Lung (tissue), 12 donors: ENCODE measurements around the gene ALDH5A1. TPM values are rescaled to one million over a fixed set of nuclear protein-coding genes. Genes with fewer than 3 reads are reported as not detected.

Experiments used
- ATAC-seq: fragments of 200-7000 bp; cut with Tn5 transposase; one replicate; pipeline ENCODE4 v1.9.1; 2020; ENCODE audit warnings: moderate number of reproducible peaks; ENCODE audit not compliant: insufficient read depth, low FRiP score
- DNase-seq, 3 donors: peaks; one replicate each; pipeline ENCODE4 v3.0.0-alpha.2; 2013 to 2017
- H3K27ac ChIP-seq, 2 donors: one replicate each; pipeline ENCODE4 v1.5.1; 2013; ENCODE audit warnings: mild to moderate bottlenecking in 2 of 2, moderate library complexity in 2 of 2, control low read depth in 1 of 2, inconsistent platforms in 1 of 2, low read depth in 1 of 2, low read length in 1 of 2
- H3K27me3 ChIP-seq, 3 donors: one replicate each; pipeline ENCODE4 v1.5.1; 2013; ENCODE audit warnings: low read length in 2 of 3; ENCODE audit not compliant: control insufficient read depth in 3 of 3, insufficient read depth in 3 of 3
- H3K36me3 ChIP-seq, 4 donors: one replicate each; pipeline ENCODE4 v1.5.1; 2013; ENCODE audit warnings: low read length in 4 of 4, mild to moderate bottlenecking in 1 of 4, moderate library complexity in 1 of 4; ENCODE audit not compliant: control insufficient read depth in 4 of 4, insufficient read depth in 4 of 4
- H3K4me1 ChIP-seq, 5 donors: one replicate each; pipeline ENCODE4 v1.5.1; 2013; ENCODE audit warnings: low read length in 5 of 5, mild to moderate bottlenecking in 2 of 5, moderate library complexity in 1 of 5; ENCODE audit not compliant: control insufficient read depth in 5 of 5, insufficient read depth in 5 of 5
- H3K4me3 ChIP-seq: one replicate; pipeline ENCODE4 v1.5.1; 2013; ENCODE audit warnings: mild to moderate bottlenecking, control low read depth, moderate library complexity
- H3K9ac ChIP-seq, 2 donors: one replicate each; pipeline ENCODE4 v1.5.1; 2013; ENCODE audit warnings: low read length in 2 of 2, control low read depth in 1 of 2; ENCODE audit not compliant: insufficient read depth in 1 of 2
- H3K9me3 ChIP-seq, 4 donors: one replicate each; pipeline ENCODE4 v1.5.1; 2013; ENCODE audit warnings: low read length in 3 of 4, mild to moderate bottlenecking in 1 of 4, moderate library complexity in 1 of 4; ENCODE audit not compliant: control insufficient read depth in 4 of 4, insufficient read depth in 3 of 4
- WGBS, 2 donors: extraction: QIAGEN DNeasy Blood & Tissue Kit; methylation state at CpG; one replicate each; pipeline ENCODE4 v1.1.7; 2013; 5-methylcytosine and 5-hydroxymethylcytosine counted together
- polyA plus RNA-seq, 2 donors: library from polyadenylated mRNA; stranded (reverse); fragments of 200-250 nt; gene quantifications; one replicate each; pipeline ENCODE4 v1.2.1, GENCODE V29; 2013
- total RNA-seq, 2 donors: library from RNA; depleted of rRNA in 1 of 2; stranded (reverse); fragments of >200 nt in 1 of 2; gene quantifications; one replicate each; pipeline ENCODE4 v1.2.1, GENCODE V29; 2014 to 2021
- TF ChIP-seq, protein P1 (sequence below): IDR thresholded peaks from 2 replicates; pipeline ENCODE4 v1.5.1; 2012; ENCODE audit warnings: mild to moderate bottlenecking; ENCODE audit errors: control extremely low read depth, extremely low read depth
- donor health status: control.
- donor health status: control.
- donor health status: Bipolar disorder and iron deficiency.
- donor health status: healthy.
- donor health status: DM: yes; HTN: yes; CAD: no.

ALDH5A1 gene
- total and polyA plus RNA-seq, 4 donors: 3.1 to 12.8 (median 9.5) TPM

DNA sequence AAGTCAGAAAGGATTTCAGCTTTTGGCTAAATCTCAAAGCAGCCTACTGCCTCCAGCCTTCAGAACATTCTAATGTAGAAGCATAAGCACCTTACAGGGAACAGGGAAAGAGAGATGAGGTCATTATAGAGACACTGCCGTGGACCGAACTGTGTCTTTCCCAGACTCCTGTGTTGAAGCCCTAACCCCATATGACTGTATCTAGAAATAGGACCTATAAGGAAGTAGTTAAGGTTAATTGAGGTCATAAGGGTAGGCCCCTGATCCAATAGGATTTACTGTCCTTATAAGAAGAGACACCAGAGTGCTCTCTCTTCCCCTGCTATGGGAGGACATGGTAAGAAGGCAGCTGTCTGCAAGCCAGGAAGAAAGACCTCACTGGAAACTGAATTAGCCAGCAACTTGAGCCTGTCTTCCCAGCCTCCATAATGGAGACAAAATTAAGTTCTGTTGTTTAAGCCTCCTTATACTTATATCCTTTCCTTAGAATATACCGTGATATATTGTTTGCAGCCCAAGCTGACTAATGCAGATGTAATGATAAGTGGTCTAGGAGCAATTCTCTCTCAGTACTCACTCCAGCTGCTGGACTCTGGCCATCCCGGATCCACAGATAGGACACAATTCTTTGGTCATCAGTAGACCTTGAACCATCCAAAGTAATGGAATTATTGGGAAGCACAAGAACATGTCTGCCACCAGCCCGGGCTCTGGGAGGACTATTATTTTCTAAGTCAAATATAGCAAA lies 71.4 kb downstream of the ALDH5A1 start:
- Histone ChIP-seq H3K9me3 (no peaks in the 10 kb centered on the region), H3K4me1 (no peaks in the 10 kb centered on the region), H3K4me3 (no peak overlapping the region), H3K36me3 (no peaks in the 10 kb centered on the region), H3K27ac (no peak overlapping the region), H3K9ac (no peak overlapping the region), H3K27me3 (no peaks in the 10 kb centered on the region)
- TF ChIP-seq, protein P1, sequence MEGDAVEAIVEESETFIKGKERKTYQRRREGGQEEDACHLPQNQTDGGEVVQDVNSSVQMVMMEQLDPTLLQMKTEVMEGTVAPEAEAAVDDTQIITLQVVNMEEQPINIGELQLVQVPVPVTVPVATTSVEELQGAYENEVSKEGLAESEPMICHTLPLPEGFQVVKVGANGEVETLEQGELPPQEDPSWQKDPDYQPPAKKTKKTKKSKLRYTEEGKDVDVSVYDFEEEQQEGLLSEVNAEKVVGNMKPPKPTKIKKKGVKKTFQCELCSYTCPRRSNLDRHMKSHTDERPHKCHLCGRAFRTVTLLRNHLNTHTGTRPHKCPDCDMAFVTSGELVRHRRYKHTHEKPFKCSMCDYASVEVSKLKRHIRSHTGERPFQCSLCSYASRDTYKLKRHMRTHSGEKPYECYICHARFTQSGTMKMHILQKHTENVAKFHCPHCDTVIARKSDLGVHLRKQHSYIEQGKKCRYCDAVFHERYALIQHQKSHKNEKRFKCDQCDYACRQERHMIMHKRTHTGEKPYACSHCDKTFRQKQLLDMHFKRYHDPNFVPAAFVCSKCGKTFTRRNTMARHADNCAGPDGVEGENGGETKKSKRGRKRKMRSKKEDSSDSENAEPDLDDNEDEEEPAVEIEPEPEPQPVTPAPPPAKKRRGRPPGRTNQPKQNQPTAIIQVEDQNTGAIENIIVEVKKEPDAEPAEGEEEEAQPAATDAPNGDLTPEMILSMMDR: no peak
- ATAC-seq (no peak), DNase-seq (no peak)
- WGBS, 2 donors: 88 to 96% methylated on average over 5 of the region's 5 CpGs

DNA sequence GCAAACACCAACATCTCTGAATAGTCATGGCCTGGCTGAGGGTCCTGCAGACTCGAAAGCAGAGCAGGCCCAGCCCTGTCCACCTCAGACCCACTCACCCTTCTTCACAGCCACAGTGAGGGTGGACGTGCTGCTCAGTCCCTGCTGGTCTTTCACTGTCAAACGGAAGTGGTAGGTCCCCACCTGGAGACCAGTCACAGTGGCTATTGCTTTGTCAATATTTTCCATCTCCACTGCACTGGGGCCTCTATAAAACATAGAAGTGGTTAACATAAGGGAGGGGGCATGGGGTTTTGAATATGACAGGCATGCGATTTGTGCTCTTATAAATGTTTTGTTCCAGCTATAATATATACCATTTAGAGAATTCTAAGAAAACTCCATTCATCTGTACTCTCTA lies 73.9 kb downstream of the ALDH5A1 start:
- DNase-seq (no peak), ATAC-seq (no peak)
- WGBS, 2 donors: 72 to 85% methylated on average over 4 of the region's 4 CpGs
- H3K9ac ChIP-seq: no peak overlapping the region
- no peaks in the 10 kb centered on the region for H3K4me1 ChIP-seq
- no peaks in the 10 kb centered on the region for H3K9me3 ChIP-seq
- H3K27me3 ChIP-seq: no peaks in the 10 kb centered on the region
- no peaks in the 10 kb centered on the region for H3K36me3 ChIP-seq
- no peak overlapping the region for H3K27ac ChIP-seq
- H3K4me3 ChIP-seq: no peak overlapping the region
- TF ChIP-seq, protein P1: no peak

DNA sequence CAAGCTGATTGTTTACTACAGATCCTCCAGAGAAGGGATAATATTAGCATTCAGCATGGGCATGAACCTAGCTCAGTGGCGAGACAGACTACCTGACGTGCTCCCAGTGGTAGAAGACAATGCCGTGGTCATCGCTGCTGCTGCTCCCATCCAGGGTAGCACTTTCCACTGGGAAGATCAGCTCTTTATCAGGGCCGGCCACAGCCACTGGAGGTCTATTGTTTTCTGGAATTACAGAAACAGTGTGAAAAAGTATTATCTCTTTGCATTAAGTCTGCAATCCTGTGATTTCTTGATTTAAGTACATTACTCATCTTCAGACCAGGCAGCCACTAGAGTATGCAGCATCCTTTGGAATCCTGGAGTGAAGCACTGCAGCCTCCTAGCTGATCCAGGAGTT lies 75.0 kb downstream of the ALDH5A1 start:
- ATAC-seq (no peak), DNase-seq (no peak)
- no peak overlapping the region for H3K9ac ChIP-seq
- no peak overlapping the region for H3K27ac ChIP-seq
- no peaks in the 10 kb centered on the region for H3K9me3 ChIP-seq
- H3K27me3 ChIP-seq: no peaks in the 10 kb centered on the region
- H3K4me1 ChIP-seq: no peaks in the 10 kb centered on the region
- H3K36me3 ChIP-seq: no peaks in the 10 kb centered on the region
- H3K4me3 ChIP-seq: no peak overlapping the region
- TF ChIP-seq, protein P1: no peak
- WGBS, 2 donors: 91 to 94% methylated on average over 5 of the region's 5 CpGs

DNA sequence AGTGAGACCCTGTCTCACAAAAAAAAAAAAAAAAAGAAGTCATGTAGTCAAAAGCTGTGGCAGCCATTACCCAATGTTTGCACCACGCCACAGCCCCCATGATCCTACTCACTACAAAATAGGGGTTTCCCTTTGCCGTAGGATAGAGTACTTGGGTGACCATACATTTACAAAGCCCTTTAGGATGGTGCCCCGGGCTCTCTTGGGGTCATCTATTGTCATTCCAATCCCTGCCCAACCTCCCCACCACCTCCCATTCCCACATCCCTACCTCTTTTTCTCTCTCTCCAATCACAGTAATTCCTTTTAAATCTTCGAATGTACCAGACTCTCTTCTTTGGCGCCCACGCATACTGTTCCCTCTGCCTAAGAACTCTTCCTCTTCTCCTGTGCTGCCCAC lies 76.6 kb downstream of the ALDH5A1 start:
- TF ChIP-seq, protein P1: no peak
- no peak overlapping the region for H3K27ac ChIP-seq
- no peaks in the 10 kb centered on the region for H3K36me3 ChIP-seq
- WGBS, 2 donors: 87 to 94% methylated on average over 6 of the region's 6 CpGs
- DNase-seq: no peak
- no peak for ATAC-seq
- H3K27me3 ChIP-seq: no peaks in the 10 kb centered on the region
- H3K4me1 ChIP-seq: no peaks in the 10 kb centered on the region
- no peaks in the 10 kb centered on the region for H3K9me3 ChIP-seq
- no peak overlapping the region for H3K9ac ChIP-seq
- H3K4me3 ChIP-seq: no peak overlapping the region
